ENCODE measurements around the gene NMUR2.

Gene NMUR2

DNA sequence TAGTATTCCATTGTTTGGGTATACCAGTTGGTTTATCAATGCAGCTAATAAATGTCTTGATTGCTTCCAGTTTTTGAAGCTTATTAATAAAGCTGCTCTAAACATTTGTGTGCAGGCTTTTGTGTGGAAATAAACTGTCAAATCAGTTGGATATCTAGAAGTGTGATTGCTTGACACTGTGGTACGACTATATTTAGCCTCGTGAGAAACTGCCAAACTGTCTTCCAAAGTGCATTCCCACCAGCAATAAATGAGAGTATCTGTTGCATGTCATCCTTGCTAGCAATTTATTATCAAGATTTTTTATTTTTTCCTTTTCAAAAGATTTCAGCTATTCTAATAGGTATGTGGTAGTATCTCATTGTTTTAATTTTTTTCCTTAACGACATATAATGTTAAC lies 37.5 kb downstream of the NMUR2 start:
- no peak for DNase-seq

DNA sequence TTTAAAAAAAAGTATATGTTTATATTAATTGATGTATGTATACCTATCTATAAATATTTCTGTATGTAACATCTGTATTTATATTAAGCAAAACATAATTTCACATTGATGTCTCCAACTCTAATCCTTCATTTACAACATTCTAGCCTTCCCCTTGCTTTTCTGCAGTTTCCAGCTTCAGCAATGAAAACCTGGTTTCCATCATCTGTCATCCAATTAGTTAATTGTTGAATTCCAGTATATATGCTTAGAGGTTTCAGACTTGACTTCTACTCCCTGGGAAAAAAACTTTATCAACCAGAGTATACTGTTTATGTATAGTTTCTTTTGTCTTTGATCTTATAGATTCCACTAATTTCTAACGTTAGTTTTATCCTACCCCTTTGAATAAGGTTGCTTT lies 38.4 kb downstream of the NMUR2 start:
- DNase-seq = no peak

- no peak for DNase-seq
Measured at GRCh38 chr5:152364899-152365298, 40.2 kb downstream of the NMUR2 start.

- no peak for DNase-seq
Measured at GRCh38 chr5:152364172-152364571, 40.9 kb downstream of the NMUR2 start.

- no peak for DNase-seq
Measured at GRCh38 chr5:152358861-152359568, 46.1 kb downstream of the NMUR2 start.

DNA sequence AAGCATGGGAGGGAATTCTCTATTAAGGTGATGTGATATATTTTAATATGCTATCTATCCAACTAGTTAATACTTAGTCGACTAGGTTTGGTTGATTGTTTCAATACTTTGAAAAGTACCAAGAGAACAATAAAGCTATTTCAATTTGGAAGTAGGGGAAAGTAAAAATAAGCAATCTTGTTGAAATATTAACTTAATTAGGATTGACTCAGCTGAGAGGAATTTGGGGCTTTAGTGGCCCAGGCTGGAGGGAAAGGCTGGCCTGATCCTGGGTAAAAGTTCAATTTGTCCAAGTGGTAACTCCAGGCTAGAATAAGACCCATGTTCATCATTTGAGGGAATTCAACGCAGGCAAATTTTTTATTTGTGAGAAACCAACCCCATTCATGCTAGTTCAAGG lies 48.6 kb downstream of the NMUR2 start:
- no peak for DNase-seq

DNA sequence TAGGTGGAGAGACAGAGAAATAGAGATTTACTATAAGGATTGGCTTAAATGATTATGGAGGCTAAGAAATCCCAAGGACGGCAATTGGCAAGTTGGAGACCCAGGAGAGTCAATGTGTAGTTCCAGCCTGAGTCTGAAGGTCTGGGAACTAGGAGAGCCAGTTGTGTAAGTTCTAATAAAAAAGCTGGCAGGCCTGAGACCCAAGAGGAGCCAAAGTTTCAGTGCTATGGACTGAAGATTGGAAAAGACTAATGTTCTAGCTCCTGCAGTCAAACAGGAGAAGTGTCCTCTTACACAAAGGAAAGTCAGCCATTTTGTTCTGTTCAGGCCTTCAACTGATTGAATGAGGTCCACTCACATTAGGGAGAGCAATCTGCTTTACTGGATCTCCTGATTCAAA lies 50.0 kb downstream of the NMUR2 start:
- no peak for DNase-seq

DNA sequence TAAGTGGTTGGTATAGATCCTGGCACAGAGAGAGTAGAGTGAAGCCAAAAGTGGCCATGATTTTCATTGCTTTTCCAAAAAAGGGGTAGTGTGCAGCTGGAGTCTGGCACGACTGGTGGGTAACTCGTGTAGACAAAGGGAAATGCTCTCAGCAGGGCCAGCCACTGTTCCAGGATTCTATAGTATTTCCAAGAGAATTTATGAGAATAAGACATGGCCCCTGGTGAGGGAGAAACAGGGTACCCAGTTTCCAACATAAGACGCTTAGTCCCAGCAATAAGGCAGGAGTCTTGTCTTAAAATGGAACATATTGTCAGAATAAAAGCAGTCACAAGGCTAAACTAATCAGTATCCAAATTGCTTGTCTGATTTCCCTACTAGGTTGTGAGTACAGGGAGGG lies 52.1 kb downstream of the NMUR2 start:
- no peak for DNase-seq

- peak; percentile 20 for DNase-seq
Measured at GRCh38 chr5:152349683-152350526, 55.2 kb downstream of the NMUR2 start.

Data from hematopoietic multipotent progenitor cell treated with erythropoietin and hydrocortisone succinate and interleukin-3 and kit ligand, for 8 days (in vitro differentiated cells).